SK-N-SH (cell line): Measurements from ENCODE around the gene SPSB1. TPM values are rescaled to one million over a fixed set of nuclear protein-coding genes. Genes with fewer than 3 reads are reported as not detected.

Experiments used
- CTCF ChIA-PET: fragments of 300-600, 350-600 bp; formaldehyde crosslinking; extraction: SDS; loops from one replicate; lab custom pipeline; 2021; lab: Yijun Ruan, JAX
- POLR2A ChIA-PET: fragments of 350-600 bp; sonication (Branson Sonifier 250); formaldehyde crosslinking; extraction: SDS; loops from one replicate; lab custom pipeline; 2020; ENCODE audit warnings: antibody characterized with exemption, inconsistent platforms; lab: Yijun Ruan, JAX
- DNase-seq: peaks from one replicate; pipeline ENCODE4 v3.0.0; 2012
- H2AFZ ChIP-seq: fragments of 200-600 bp; sonication (generic); 2 replicates; pipeline ENCODE4 v1.8.1; 2016; ENCODE audit warnings: antibody characterized with exemption, mild to moderate bottlenecking, low read depth
- H3F3A ChIP-seq: fragments of 200-600 bp; sonication (generic); replicated peaks from 2 replicates; pipeline ENCODE3; 2016; ENCODE audit warnings: antibody characterized with exemption, mild to moderate bottlenecking; ENCODE audit not compliant: insufficient read depth
- H3K27ac ChIP-seq, 2 experiments: fragments of 200-500 bp in 1 of 2; fragments of 200-600 bp in 1 of 2; sonication (Bioruptor generic) in 1 of 2; sonication (generic), shearing (Covaris generic) in 1 of 2; 2 replicates each; pipeline versions ENCODE4 v1.5.1 to v1.6.1; 2014 to 2016; ENCODE audit warnings: low read depth in 2 of 2, inconsistent platforms in 1 of 2, low read length in 1 of 2, mild to moderate bottlenecking in 1 of 2, mixed read lengths in 1 of 2
- H3K27me3 ChIP-seq: fragments of 200-600 bp; sonication (generic), shearing (Covaris generic); 2 replicates; pipeline ENCODE4 v1.6.1; 2016; ENCODE audit warnings: mixed run types; ENCODE audit not compliant: insufficient read depth
- H3K36me3 ChIP-seq, 2 experiments: fragments of 200-500 bp in 1 of 2; fragments of 200-600 bp in 1 of 2; sonication (Bioruptor generic) in 1 of 2; sonication (generic) in 1 of 2; replicated peaks in 1 of 2; 2 replicates each; pipeline versions ENCODE3 to v1.5.1; 2014 to 2016; ENCODE audit warnings: low read length in 1 of 2, mild to moderate bottlenecking in 1 of 2; ENCODE audit not compliant: insufficient read depth in 2 of 2, control insufficient read depth in 1 of 2
- H3K4me1 ChIP-seq, 2 experiments: fragments of 200-500 bp in 1 of 2; fragments of 200-600 bp in 1 of 2; sonication (Bioruptor generic) in 1 of 2; sonication (generic), shearing (Covaris generic) in 1 of 2; 2 replicates each; pipeline versions ENCODE4 v1.5.1 to v1.6.1; 2014 to 2016; ENCODE audit warnings: low read depth in 1 of 2, low read length in 1 of 2, mixed run types in 1 of 2; ENCODE audit not compliant: insufficient read depth in 2 of 2, control insufficient read depth in 1 of 2
- H3K4me2 ChIP-seq: fragments of 200-600 bp; sonication (generic), shearing (Covaris generic); 2 replicates; pipeline ENCODE4 v1.6.1; 2017; ENCODE audit warnings: mixed run types
- H3K4me3 ChIP-seq, 2 experiments: fragments of 200-500 bp in 1 of 2; fragments of 200-600 bp in 1 of 2; sonication (Bioruptor generic) in 1 of 2; sonication (generic), shearing (Covaris generic) in 1 of 2; 2 replicates each; pipeline versions ENCODE4 v1.5.1 to v1.8.1; 2014 to 2016; ENCODE audit warnings: low read depth in 2 of 2, inconsistent platforms in 1 of 2, low read length in 1 of 2, mild to moderate bottlenecking in 1 of 2, mixed read lengths in 1 of 2, moderate library complexity in 1 of 2
- H3K79me2 ChIP-seq: fragments of 200-600 bp; sonication (generic); 2 replicates; pipeline ENCODE4 v1.8.1; 2017; ENCODE audit warnings: mild to moderate bottlenecking; ENCODE audit not compliant: insufficient read depth
- H3K9ac ChIP-seq: fragments of 200-600 bp; sonication (generic); 2 replicates; pipeline ENCODE4 v1.6.1; 2017; ENCODE audit warnings: mixed run types
- H3K9me2 ChIP-seq: fragments of 200-600 bp; sonication (generic); 2 replicates; pipeline ENCODE4 v1.6.1; 2017; ENCODE audit warnings: mixed run types
- H3K9me3 ChIP-seq: fragments of 200-600 bp; sonication (generic); 2 replicates; pipeline ENCODE4 v1.6.1; 2017; ENCODE audit warnings: mixed run types, mild to moderate bottlenecking, moderate library complexity
- H4K20me1 ChIP-seq: fragments of 200-600 bp; sonication (generic); 2 replicates; pipeline ENCODE4 v1.6.1; 2017; ENCODE audit warnings: mild to moderate bottlenecking, mixed run types; ENCODE audit not compliant: insufficient read depth
- CTCF ChIP-seq: fragments of 200-600 bp; sonication (generic); IDR thresholded peaks from 2 replicates; pipeline ENCODE4 v1.6.1; 2017; ENCODE audit warnings: antibody characterized with exemption, mild to moderate bottlenecking, moderate library complexity
- ELF1 ChIP-seq: IDR thresholded peaks from 2 replicates; pipeline ENCODE4 v1.4.0; 2012
- EZH2phosphoT487 ChIP-seq: fragments of 200-600 bp; sonication (generic); IDR thresholded peaks from 2 replicates; pipeline ENCODE4 v1.6.1; 2017; ENCODE audit warnings: low read depth, mixed run types, mild to moderate bottlenecking, antibody characterized with exemption, moderate library complexity, borderline replicate concordance
- FOSL2 ChIP-seq: IDR thresholded peaks from 2 replicates; pipeline ENCODE4 v1.4.0; 2012; ENCODE audit warnings: low read depth, mild to moderate bottlenecking, moderate library complexity, borderline replicate concordance
- FOXJ3 ChIP-seq: sonication (generic); formaldehyde crosslinking; IDR thresholded peaks from 2 replicates; pipeline ENCODE4 v1.5.1; 2020; ENCODE audit warnings: mild to moderate bottlenecking, missing genetic modification reagents
- FOXM1 ChIP-seq: IDR thresholded peaks from 2 replicates; pipeline ENCODE4 v1.4.0; 2012; ENCODE audit warnings: low read depth, mild to moderate bottlenecking
- MEF2A ChIP-seq: IDR thresholded peaks from 2 replicates; pipeline ENCODE4 v1.4.0; 2012; ENCODE audit warnings: low read depth, borderline replicate concordance
- NFIC ChIP-seq: IDR thresholded peaks from 2 replicates; pipeline ENCODE4 v1.4.0; 2012; ENCODE audit warnings: borderline replicate concordance
- PBX3 ChIP-seq: IDR thresholded peaks from 2 replicates; pipeline ENCODE4; 2012
- POLR2AphosphoS5 ChIP-seq: IDR thresholded peaks from 2 replicates; pipeline ENCODE4 v1.6.1; 2012; ENCODE audit warnings: low read depth, low read length
- REST ChIP-seq: IDR thresholded peaks from 2 replicates; pipeline ENCODE4 v1.6.1; 2012; ENCODE audit warnings: mild to moderate bottlenecking, low read depth, low read length, moderate library complexity
- TEAD4 ChIP-seq: IDR thresholded peaks from 2 replicates; pipeline ENCODE4 v1.4.0; 2012; ENCODE audit warnings: mild to moderate bottlenecking, borderline replicate concordance; ENCODE audit not compliant: insufficient read depth
- YY1 ChIP-seq: IDR thresholded peaks from 2 replicates; pipeline ENCODE4 v1.4.0; 2012; ENCODE audit warnings: low read depth, mild to moderate bottlenecking
- ZBTB33 ChIP-seq: IDR thresholded peaks from 2 replicates; pipeline ENCODE4 v1.4.0; 2012; ENCODE audit warnings: low read depth, borderline replicate concordance
- WGBS: methylation state at CpG from one replicate; pipeline ENCODE4 v1.1.6; 2017; ENCODE audit warnings: low lambda C conversion rate; 5-methylcytosine and 5-hydroxymethylcytosine counted together
- polyA plus RNA-seq, 3 experiments: library from polyadenylated mRNA; depleted of rRNA; stranded (reverse); fragments of >200 nt; gene quantifications; 2 replicates each; pipeline ENCODE4 v1.2.3, GENCODE V29; 2012

SPSB1 gene
- polyA plus RNA-seq, 1 of the 3 experiments (the other 2 are of a cell fraction), result 9.2 TPM

GRCh38 chr1:9269721-9270120, 23.0 kb upstream of the SPSB1 start:
- Histone ChIP-seq H3K36me3 (peaks cover 0 to 17% of the 10 kb centered on the region in 2 experiments), H3K27me3 (no peaks in the 10 kb centered on the region), H4K20me1 (no peaks in the 10 kb centered on the region), H3K4me1 (peaks cover 0 to 3% of the 10 kb centered on the region in 2 experiments; a peak in 1 of 4 replicates), H3K4me3 (no peak overlapping the region), H3K27ac (no peak overlapping the region), H2AFZ (no peak overlapping the region), H3K9ac (no peak overlapping the region), H3K9me3 (no peaks in the 10 kb centered on the region), H3K79me2 (no peaks in the 10 kb centered on the region), H3K4me2 (no peak overlapping the region), H3K9me2 (no peaks in the 10 kb centered on the region), H3F3A (peaks cover 4% of the 10 kb centered on the region)
- ChIA-PET POLR2A (no interaction called here), CTCF (interaction anchor here (0.8 to 7.9 kb wide), 6 partner anchors 8 to 357 kb away, joined by 3 to 156 read pairs (median 4); no protein-coding TSS in a partner anchor)
- no peak for DNase-seq
- 94% methylated on average over 9 of the region's 12 CpGs for WGBS
- TF ChIP-seq FOSL2 (no peak), MEF2A (no peak), YY1 (no peak), PBX3 (no peak), FOXJ3 (CRISPR knock-in tag) (no peak), ELF1 (no peak), POLR2AphosphoS5 (no peak), FOXM1 (no peak), ZBTB33 (no peak), CTCF (no peak), NFIC (no peak), TEAD4 (no peak), EZH2phosphoT487 (no peak), REST (no peak)
